ENCODE results near the gene SLC25A1.

- no peak for TF ChIP-seq PAX5 (IDR thresholded peaks at IDR 0.05; ENCODE audit: insufficient read depth, low read length, severe bottlenecking)
- TF ChIP-seq POLR2A (IDR thresholded peaks at IDR 0.05; ENCODE audit: low read depth, low read length): no peak
Measured at GRCh38 chr22:19134176-19134831, 44.2 kb downstream of the SLC25A1 start.
